Epidermal melanocyte (primary cell): ENCODE measurements around the gene ZNF446.
"Not testable (repeated sequence)": the region's sequence is repeated elsewhere in the genome, so short reads cannot be mapped to it uniquely, and the experiment has no call there.

Experiments
- DNase-seq: peaks from one replicate; pipeline ENCODE4 v3.0.0; 2011; ENCODE audit warnings: low spot score; ENCODE audit not compliant: insufficient read length

The ZNF446 gene

DNA sequence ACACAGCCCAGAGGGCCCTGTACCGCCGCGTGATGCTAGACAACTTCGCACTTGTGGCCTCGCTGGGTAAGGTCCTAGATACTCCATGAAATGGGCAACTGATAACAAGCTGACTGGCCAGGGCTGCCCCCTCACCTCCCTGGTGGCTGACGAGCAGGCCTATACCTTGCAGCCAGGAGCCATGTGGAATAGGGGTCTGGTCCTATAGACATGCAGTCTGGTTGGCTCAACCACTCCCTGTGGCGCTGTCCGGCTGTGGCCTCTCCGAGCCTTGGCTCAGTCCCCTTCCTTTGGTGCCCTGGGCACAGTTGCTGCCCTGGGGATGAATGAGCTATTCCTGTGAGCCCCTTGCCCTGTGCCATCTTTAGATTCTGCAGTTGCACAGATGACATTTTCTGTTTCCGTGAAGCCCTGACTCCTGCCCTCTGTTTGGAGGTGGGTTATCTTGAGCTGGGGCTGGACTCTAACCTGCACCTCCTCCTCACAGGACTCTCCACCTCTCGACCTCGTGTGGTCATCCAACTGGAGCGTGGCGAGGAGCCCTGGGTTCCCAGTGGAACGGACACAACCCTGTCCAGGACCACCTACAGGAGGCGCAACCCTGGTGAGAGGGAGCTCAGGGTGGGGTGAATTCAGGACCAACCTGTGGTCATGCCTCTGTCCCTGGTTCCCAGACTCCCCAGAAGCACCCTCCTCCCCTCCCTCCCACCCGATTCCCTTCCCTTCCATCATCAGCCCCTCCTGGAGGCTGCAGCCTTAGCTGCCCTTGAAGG is 6.7 kb upstream of the ZNF446 start:
- no peak for DNase-seq

DNA sequence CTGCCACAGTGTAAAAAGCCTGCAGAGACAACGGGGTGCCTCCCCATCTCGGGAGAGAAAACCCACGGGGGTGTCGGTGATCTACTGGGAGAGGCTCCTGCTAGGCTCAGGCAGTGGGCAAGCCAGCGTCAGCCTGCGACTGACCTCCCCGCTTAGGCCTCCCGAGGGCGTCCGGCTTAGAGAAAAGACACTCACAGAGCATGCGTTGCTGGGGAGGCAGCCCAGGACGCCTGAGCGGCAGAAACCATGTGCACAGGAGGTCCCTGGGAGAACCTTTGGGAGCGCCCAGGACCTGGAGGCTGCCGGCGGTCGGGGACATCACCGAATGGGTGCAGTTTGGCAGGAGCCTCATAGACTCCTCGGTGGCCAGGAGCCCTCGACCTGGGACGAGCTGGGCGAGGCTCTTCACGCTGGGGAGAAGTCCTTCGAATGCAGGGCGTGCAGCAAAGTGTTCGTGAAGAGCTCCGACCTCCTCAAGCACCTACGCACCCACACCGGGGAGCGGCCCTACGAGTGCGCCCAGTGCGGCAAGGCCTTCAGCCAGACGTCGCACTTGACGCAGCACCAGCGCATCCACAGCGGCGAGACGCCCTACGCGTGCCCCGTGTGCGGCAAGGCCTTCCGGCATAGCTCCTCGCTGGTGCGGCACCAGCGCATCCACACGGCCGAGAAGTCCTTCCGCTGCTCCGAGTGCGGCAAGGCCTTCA is 5.2 kb upstream of the ZNF446 start:
- DNase-seq = not testable (repeated sequence)

DNA sequence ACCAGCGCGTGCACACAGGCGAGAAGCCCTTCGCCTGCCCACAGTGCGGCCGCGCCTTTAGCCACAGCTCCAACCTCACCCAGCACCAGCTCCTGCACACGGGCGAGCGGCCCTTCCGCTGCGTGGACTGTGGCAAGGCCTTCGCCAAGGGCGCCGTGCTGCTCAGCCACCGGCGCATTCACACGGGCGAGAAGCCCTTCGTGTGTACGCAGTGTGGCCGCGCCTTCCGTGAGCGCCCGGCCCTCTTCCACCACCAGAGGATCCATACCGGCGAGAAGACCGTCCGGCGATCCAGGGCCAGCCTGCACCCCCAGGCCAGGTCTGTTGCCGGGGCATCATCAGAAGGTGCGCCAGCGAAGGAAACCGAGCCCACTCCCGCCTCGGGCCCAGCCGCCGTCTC is 4.4 kb upstream of the ZNF446 start:
- DNase-seq = no peak

- no peak for DNase-seq
Measured at GRCh38 chr19:58473775-58474174, 2.4 kb upstream of the ZNF446 start.

DNA sequence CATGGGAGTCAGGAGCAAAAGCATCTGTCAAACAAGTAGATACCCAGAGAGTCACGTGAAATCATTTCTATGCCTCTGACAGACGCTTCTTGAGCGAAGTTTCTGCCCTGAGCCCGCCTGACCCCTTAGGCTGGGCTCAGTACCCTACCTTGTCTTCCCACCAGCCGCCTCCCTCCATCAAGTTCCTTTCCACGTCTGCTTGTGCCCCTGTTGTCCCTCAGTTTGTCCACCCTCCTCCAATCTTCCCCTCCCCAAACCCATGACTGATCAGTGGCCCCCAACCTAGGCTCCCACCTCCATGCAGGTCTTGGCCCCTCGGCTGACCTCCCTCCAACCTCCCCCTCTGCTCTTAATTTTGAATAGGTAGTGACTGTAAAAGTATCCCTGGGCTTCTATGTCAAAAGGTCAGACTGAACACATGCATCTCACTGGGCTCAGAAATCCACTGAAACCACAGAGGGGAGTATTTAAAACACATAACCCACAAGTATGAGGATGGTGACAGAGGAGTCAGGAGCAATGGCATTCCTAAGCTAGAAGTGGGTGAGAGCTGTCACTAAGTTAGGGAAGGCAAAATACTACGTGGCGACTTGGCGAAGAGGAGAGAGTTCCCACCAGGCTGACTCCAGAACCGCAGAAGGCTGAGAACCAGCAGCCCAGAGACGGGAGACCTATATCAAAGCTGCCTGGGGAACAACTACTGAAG is 1.7 kb upstream of the ZNF446 start:
- DNase-seq = no peak

DNA sequence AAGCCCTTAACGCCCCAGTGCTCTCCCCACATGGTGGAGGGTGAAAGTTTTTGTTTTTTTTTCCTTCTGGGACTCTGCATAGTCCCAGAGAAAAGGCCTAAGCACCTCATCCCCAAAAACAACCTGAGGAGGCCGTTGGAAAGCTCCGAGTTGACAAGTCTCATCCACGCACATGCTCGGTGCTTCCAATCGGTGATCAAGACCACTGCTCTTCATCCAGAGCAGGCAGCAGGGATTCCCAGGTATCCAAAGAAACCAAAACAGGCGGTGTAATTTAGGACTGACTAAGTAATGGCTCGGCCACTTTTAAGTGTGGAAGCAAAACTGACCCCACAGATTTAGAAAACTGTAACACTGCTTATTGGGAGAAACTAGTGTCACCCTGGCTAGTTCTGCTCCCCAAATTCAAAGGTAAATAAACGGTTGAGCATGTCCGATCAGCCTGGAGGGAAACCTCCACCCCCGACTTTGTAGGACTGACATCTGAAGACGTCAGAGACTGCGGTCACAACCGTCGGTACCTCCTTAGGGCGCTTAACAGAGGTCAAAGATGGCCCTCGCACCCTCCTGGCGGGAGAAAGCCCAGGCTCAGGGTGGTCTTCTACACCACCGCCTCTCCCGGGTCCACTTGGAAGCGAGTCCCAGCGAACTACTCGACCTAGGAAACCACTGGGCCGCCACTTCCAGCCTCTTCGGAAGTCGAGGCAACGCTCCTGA is 997 bp upstream of the ZNF446 start:
- no peak for DNase-seq

GRCh38 chr19:58476498-58477015 is 405 bp downstream of the ZNF446 start:
- DNase-seq = no peak

DNA sequence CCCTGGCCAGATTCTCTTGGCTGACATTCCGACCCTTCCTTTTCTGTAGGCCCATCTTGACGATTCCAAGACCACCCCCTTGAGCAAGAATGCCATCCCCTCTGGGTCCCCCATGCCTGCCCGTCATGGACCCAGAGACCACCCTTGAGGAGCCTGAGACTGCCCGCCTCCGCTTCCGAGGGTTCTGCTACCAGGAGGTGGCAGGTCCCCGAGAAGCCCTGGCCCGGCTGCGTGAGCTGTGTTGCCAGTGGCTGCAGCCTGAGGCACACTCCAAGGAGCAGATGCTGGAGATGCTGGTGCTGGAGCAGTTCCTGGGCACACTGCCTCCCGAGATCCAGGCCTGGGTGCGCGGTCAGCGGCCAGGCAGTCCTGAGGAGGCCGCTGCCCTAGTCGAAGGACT is 978 bp downstream of the ZNF446 start:
- DNase-seq = no peak

DNA sequence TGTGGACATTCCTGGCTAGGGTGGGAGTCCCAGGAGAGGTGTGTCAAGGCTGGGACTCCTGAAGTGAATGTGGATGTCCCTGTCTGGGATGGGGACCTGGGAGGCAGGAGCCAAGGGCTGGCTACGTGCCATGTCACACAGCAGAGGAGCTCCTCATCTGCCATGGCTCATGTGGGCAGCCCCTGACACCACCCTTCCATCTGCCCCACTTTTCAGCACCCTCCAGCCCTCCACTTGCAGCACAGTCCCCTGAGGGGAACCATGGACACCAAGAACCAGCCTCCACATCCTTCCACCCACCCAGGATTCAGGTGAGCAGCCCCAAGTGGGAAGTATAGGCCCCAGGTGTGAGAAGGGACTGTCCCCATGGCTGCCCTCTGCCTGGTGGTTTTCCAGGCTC is 1.7 kb downstream of the ZNF446 start:
- no peak for DNase-seq

GRCh38 chr19:58479303-58479702 is 3.2 kb downstream of the ZNF446 start:
- no peak for DNase-seq

- DNase-seq = no peak
Measured at GRCh38 chr19:58479736-58480480, 3.8 kb downstream of the ZNF446 start.

- no peak for DNase-seq
Measured at GRCh38 chr19:58480481-58480830, 4.3 kb downstream of the ZNF446 start.

- no peak for DNase-seq
Measured at GRCh38 chr19:58480831-58481230, 4.7 kb downstream of the ZNF446 start.

- DNase-seq = no peak
Measured at GRCh38 chr19:58482372-58482771, 6.2 kb downstream of the ZNF446 start.

- DNase-seq = no peak
Measured at GRCh38 chr19:58483776-58484175, 7.6 kb downstream of the ZNF446 start.

DNA sequence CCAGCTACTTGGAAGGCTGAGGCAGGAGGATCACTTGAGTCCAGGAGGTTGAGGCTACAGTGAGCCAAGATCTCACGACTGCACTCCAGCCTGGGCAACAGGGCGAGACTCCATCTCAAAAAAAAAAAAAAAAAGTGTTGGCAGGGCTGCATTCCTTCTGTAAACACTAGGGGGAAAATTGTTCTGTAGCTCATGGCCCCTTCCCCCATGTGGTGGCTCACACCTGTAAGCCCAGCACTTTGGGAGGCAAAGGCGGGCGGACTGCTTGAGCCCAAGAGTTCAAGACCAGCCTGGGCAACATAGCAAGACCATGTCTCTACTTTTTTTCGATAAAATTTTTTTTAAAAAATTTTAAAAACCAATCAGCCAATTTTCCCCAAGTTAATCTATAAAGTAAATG is 8.2 kb downstream of the ZNF446 start:
- DNase-seq = not testable (repeated sequence)

GRCh38 chr19:58491393-58491792 is 15.2 kb downstream of the ZNF446 start:
- DNase-seq = no peak

DNA sequence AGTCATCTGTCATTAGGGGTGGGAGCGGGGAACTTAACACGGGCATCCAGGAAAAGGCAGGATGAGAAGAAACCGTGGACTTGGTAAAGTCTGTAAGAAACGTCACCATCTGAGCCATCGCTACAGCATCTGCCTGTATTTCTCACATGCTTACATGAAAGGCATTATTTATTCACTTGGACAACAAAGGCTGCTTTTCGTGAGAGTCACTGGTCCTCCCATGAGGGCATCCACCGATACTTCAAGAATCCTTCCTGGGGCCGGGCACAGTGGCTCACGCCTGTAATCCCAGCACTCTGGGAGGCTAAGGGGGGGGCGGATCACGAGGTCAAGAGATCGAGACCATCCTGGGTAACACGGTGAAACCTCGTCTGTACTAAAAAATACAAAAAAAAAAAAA is 16.1 kb downstream of the ZNF446 start:
- no peak for DNase-seq

DNA sequence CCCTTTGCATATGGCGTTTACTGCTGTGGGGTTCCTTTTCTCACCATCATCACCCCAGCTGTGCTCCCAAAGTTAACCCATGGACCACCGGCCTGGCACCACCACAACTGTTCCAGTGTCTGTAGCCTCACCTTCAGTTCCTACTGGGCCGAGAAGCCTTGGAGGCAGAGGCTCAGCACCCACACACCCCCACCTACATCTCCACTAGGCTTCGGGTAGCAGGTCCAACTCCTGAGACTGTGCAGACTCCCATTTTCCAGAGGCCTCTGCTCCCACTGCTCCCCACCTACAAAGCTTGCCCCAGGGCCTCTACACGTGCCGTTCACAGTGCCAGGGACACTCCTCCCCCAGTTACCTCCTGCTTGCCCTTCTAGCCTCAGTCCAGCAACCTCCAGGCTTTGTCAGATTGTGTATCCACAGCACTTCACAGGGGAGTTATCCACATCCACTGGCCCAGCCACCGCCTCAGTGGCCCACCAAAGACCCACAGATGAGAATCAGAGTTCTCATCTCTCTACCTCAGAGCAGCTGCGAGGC is 21.6 kb downstream of the ZNF446 start:
- no peak for DNase-seq

GRCh38 chr19:58498316-58499020 is 22.3 kb downstream of the ZNF446 start:
- DNase-seq = no peak
